Erythroblast (primary cell): Measurements from ENCODE around the gene GCNT2.

ENCODE experiments used
- GATA1 ChIP-seq: IDR thresholded peaks from 2 replicates; pipeline ENCODE4 v1.6.1; 2011; ENCODE audit warnings: low read depth, mild to moderate bottlenecking, control low read depth, low read length, moderate library complexity
- POLR2A ChIP-seq: IDR thresholded peaks from 2 replicates; pipeline ENCODE4 v1.6.1; 2011; ENCODE audit warnings: mild to moderate bottlenecking, low read length

GRCh38 chr6:10537726-10538125 is 16.6 kb downstream of the GCNT2 start:
- TF ChIP-seq POLR2A = no peak
- TF ChIP-seq GATA1 = no peak
